Stimulated activated CD4-positive, alpha-beta T cell treated with anti-CD3 and anti-CD28 coated beads, Interleukin-2, amount 100 ng/mL, for 4 hours (primary cell): ENCODE data around the gene RELT.

Experiments used
- DNase-seq: peaks from one replicate; pipeline ENCODE4 v3.0.0-alpha.2; 2020; ENCODE audit warnings: low read depth

Gene RELT

GRCh38 chr11:73392108-73393010 is 16.2 kb downstream of the RELT start:
- DNase-seq = no peak

GRCh38 chr11:73393011-73393380 is 16.8 kb downstream of the RELT start:
- no peak for DNase-seq

DNA sequence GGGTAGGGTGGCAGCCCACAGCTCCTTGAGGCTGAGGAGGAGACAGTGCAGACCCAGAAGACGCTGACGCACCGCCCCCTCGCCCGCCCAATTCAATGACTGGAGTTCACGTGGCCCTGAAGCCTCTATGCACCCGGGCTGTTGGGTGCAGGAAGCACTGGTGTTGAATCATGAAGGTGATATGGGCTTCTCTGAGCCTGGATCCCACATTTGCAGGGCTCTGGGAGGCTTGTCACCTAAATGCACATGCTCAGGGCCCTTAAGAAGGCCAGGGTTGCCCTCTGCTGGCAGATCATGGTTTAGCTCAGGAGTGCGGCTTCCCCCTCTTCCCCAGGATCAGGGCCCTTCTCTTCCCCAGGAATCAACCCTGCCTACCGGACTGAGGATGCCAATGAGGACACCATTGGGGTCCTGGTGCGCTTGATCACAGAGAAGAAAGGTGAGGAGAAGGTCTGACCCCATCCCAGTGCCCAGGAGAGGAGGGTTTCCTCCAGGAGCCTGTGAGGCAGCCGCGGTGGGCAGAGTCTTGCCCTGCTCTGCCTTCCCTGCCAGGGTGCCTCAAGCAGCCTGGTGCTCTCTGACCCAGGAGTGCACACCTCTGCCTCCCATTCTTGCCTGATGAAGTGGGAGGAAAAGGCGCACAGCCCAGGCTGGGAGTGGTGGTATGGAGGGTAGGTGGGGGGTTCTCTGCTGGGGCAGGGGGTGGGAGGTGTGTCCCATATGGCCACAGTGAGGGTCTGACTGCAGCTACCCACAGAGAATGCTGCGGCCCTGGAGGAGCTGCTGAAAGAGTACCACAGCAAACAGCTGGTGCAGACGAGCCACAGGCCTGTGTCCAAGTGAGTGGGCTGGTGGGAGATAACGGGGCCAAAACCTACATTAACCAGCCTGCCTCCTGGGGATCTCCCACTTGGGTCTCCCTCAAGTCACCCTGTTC is 17.5 kb downstream of the RELT start:
- peak; percentile 47 for DNase-seq

GRCh38 chr11:73394416-73395296 is 18.5 kb downstream of the RELT start:
- no peak for DNase-seq

GRCh38 chr11:73395297-73396208 is 19.4 kb downstream of the RELT start:
- DNase-seq = no peak

DNA sequence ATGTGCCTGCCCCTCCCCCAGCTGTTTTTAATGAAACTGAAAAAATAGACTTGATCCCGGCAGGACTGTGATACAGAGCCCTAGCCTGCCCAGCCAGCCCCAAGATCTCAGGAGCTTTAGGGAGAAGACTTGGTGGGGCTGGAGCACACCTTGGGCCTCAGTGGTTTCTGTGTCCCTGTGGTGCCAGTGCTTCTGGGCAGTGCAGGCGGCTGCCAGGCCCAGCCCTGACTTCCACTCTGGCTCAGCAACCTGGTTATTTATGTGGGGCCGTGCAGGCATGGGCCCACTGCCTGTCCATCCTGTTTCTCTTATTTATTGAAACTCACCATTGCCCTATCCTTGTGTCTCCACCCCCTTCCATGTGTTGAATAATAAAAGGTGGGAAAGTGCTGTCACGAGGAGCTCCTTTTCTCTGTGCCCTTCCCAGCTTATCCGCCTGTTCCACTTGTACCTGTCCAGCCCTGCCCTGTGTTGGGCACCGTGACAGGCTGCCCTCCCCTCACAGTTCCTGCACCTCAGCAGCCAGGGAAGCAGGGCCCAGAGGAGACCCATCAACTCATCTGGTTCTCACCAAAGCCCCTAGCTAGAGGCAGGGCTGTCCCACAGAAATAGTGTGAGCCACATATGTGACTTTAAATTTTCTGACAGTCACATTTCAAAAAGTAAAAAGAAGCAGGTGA is 20.2 kb downstream of the RELT start:
- no peak for DNase-seq

DNA sequence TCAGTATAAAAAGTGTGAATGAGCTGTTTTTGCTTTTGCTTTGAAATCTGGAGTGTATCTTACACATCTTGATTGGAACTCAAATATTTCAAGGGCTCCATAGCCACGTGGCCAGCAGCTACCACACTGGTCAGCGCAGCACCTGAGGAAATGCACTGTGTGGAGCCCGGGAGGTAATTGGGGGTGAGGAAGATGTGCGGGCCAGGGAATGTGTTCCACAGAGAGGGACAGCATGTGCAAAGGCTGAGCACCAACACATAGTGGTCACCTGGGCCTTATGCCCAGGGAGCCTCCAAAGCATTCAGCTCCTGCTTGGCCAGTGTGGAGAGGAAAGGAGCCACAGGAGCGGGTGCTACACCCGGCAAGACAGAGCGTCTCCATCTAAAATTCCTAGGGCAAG is 20.8 kb downstream of the RELT start:
- no peak for DNase-seq

- DNase-seq = no peak
Observed at GRCh38 chr11:73397468-73398131, 21.4 kb downstream of the RELT start.

DNA sequence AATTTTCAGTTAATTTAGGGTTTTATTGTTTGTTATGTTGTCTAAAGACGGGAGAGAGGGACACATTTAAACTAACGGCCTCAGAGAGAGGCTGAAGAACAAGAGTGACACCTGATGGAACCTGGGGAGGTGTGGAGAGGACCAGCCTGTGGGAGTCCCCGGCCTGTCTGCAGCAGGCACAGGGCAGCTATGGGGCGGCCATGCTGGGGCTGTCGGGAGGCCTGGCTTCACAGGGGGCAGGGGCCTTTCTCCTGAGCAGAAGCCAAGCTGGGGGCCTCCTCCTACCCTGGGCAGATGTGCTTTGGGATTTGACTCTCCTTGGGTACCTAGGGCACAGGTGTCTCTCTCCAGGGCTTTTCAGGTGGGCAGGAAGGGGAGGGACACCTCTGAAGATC is 21.9 kb downstream of the RELT start:
- no peak for DNase-seq

- DNase-seq = no peak
Observed at GRCh38 chr11:73398721-73399120, 22.5 kb downstream of the RELT start.

GRCh38 chr11:73399159-73399590 is 23.0 kb downstream of the RELT start:
- no peak for DNase-seq

DNA sequence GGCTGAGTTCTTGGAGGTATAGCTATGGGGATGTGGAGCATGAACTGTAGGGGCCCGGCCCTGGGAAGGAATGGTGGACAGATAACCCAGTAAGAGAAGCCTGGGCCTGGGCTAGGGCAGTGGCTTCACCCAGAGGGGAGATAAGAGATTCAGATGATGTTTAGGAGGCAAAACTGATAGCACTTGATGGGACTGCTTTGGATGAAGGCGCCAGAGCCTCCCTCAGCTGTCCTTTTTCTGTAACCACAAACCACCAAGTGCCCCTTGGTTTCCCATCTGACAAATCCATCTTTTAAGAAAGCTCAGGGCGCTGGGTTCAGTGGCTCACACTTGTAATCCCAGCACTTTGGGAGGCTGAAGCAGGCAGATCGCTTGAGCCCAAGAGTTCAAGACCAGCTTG is 23.4 kb downstream of the RELT start:
- DNase-seq = no peak

- DNase-seq = no peak
Observed at GRCh38 chr11:73400293-73400692, 24.1 kb downstream of the RELT start.

DNA sequence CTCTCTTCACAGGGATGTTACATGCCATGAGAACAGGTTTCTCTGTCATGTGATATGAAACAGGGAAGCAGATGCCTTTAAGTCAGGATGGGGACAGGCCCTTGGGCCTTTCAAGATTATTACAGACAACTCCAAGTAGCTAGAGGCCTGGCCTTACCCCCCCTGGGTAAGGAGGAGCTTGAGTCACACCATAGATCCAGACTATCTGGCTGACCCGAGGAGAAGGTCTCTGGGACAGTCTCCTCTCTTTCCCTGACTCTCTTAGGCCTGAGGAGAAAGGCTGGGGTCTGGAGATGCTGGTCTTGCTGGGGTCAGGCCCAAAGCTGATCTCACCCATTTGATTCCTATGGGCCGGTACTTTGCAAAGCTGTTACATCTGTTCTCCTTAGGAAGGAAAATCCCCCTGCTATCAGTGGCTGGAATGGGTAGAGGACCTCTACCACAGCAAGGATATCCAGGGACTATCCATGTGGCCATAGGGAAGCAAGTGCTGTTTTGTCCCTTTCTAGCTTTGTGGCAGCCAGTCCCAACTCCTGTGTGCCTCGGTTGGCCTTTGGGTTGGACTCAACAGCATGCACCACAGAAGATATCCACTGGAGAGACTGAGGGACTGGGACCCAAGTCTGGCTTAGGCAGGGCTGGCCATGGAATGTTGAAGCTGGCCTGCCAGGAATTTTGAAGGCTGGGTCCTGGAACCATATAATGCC is 25.2 kb downstream of the RELT start:
- DNase-seq = no peak

GRCh38 chr11:73401924-73402833 is 26.0 kb downstream of the RELT start:
- DNase-seq = no peak

- DNase-seq = no peak
Observed at GRCh38 chr11:73402834-73403185, 26.6 kb downstream of the RELT start.

GRCh38 chr11:73403541-73403940 is 27.3 kb downstream of the RELT start:
- no peak for DNase-seq

DNA sequence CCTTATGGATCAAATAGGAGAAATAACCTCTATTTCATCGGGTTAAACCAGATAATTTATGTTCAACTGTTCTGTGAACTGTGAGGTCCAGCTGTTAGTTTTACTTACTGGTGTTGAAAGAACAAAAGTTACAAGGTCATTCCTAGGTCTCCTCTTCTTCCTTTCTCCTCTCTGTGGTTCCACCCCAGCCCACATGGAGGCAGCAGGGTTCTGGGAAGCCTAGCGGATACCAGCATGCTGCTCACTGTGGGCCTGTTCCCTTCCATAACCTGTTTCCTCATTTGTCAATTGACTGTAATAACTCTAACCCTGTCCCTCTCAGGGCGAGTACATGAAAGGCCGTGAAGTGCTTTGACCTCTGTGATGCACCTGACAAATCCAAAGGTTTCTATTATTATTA is 27.8 kb downstream of the RELT start:
- no peak for DNase-seq
